ENCODE results near the gene GAK. TPM values are rescaled to one million over a fixed set of nuclear protein-coding genes. Genes with fewer than 3 reads are reported as not detected.
A peak's percentile ranks its signal among the peaks of the same experiment; 100 is the strongest.

Gene GAK
- total RNA-seq, 6 experiments from 2014 or later = 53.2 to 85.0 (median 64.5) TPM

GRCh38 chr4:803884-804283, 128.2 kb downstream of the GAK start:
- Histone ChIP-seq H3K4me1 (no peaks in the 10 kb centered on the region), H3K36me3 (no peaks in the 10 kb centered on the region), H3K27ac (no peak overlapping the region), H3K4me3 (no peak overlapping the region), H3K9me3 (no peaks in the 10 kb centered on the region), H3K27me3 (no peaks in the 10 kb centered on the region)
- DNase-seq = peak in 1 of 3 donors; percentile 28
- no peak for ATAC-seq
- intact Hi-C loops (cut with DNase I) = no loop called here
- 94% methylated on average over 9 of the region's 13 CpGs for WGBS (ENCODE audit: insufficient coverage, low coverage, low lambda C conversion rate, missing lambda C conversion rate)
- TF ChIP-seq CTCF (IDR thresholded peaks at IDR 0.05) = no peak
- TF ChIP-seq POLR2A (IDR thresholded peaks at IDR 0.05) = no peak

GRCh38 chr4:801436-802124, 130.5 kb downstream of the GAK start:
- TF ChIP-seq POLR2A (IDR thresholded peaks at IDR 0.05) (no peak), CTCF (IDR thresholded peaks at IDR 0.05) (no peak)
- DNase-seq (peak in 1 of 3 donors; percentile 34), ATAC-seq (no peak)
- H3K4me1 ChIP-seq = peaks cover 0 to 7% (median 0%) of the 10 kb centered on the region in 4 donors
- H3K9me3 ChIP-seq = no peaks in the 10 kb centered on the region
- intact Hi-C loops (cut with DNase I) = no loop called here
- H3K4me3 ChIP-seq = no peak overlapping the region
- H3K27me3 ChIP-seq = no peaks in the 10 kb centered on the region
- H3K36me3 ChIP-seq = no peaks in the 10 kb centered on the region
- 91% methylated on average over 10 of the region's 13 CpGs for WGBS (ENCODE audit: insufficient coverage, low coverage, low lambda C conversion rate, missing lambda C conversion rate)
- H3K27ac ChIP-seq = no peak overlapping the region

Other genes with a start within 250 kb of the GAK start
- 1 to 10 TPM; 2.9 to 9.0 (median 5.2) TPM for gene SLC49A3, start 243.2 kb downstream of the GAK start, total RNA-seq
- gene PCGF3, start 226.5 kb downstream of the GAK start, total RNA-seq = 10 to 100 TPM; 13.0 to 23.5 (median 14.7) TPM
- gene CPLX1, start 106.2 kb downstream of the GAK start, total RNA-seq = 1 to 10 TPM in 5 of 6 experiments, under 1 TPM in 1; 0.86 to 3.7 (median 2.4) TPM
- 10 to 100 TPM; 22.0 to 31.8 (median 23.6) TPM for gene TMEM175, start 144 bp upstream of the GAK start, total RNA-seq
- 10 to 100 TPM in 1 of 6 experiments, 1 to 10 TPM in 5; 4.6 to 10.5 (median 5.7) TPM for gene DGKQ, start 41.3 kb upstream of the GAK start, total RNA-seq
- gene IDUA, start 54.7 kb upstream of the GAK start, total RNA-seq = 10 to 100 TPM in 3 of 6 experiments, 1 to 10 TPM in 3; 4.7 to 15.1 (median 11.0) TPM
- gene SLC26A1, start 61.1 kb upstream of the GAK start, total RNA-seq = 10 to 100 TPM in 5 of 6 experiments, 1 to 10 TPM in 1; 9.6 to 30.9 (median 23.0) TPM
- 10 to 100 TPM; 27.9 to 60.1 (median 45.7) TPM for gene FGFRL1, start 79.3 kb upstream of the GAK start, total RNA-seq
- gene RNF212, start 181.2 kb upstream of the GAK start, total RNA-seq = 1 to 10 TPM in 1 of 6 experiments, under 1 TPM in 3, not detected in 2; 0.29 to 1.2 (median 0.50) TPM
- gene SPON2, start 240.3 kb upstream of the GAK start, total RNA-seq = 100 to 1,000 TPM in 3 of 6 experiments, 10 to 100 TPM in 3; 41.9 to 138 (median 99.9) TPM

Data from right lobe of liver (tissue), 6 donors.